Activated naive CD4-positive, alpha-beta T cell treated with anti-CD3 and anti-CD28 coated beads, Interleukin-2, amount 50 U/mL, for 24 hours (primary cell): ENCODE measurements around the gene PYCR2.
A peak's percentile ranks its signal among the peaks of the same experiment; 100 is the strongest.
"Not testable (repeated sequence)": the region's sequence is repeated elsewhere in the genome, so short reads cannot be mapped to it uniquely, and the experiment has no call there.

Source experiments
- H3K27ac Mint-ChIP-seq: one replicate; pipeline ENCODE4 v1.8.0; 2021; ENCODE audit warnings: mild to moderate bottlenecking, mixed read lengths
- H3K27me3 Mint-ChIP-seq: one replicate; pipeline ENCODE4 v1.8.0; 2021; ENCODE audit warnings: mixed read lengths
- H3K36me3 Mint-ChIP-seq: one replicate; pipeline ENCODE4 v1.8.0; 2021; ENCODE audit warnings: mixed read lengths
- H3K4me1 Mint-ChIP-seq: one replicate; pipeline ENCODE4 v1.8.0; 2021; ENCODE audit warnings: mixed read lengths
- H3K4me3 Mint-ChIP-seq: one replicate; pipeline ENCODE4 v1.8.0; 2021; ENCODE audit warnings: mild to moderate bottlenecking, mixed read lengths
- H3K9me3 Mint-ChIP-seq: one replicate; pipeline ENCODE4 v1.8.0; 2021; ENCODE audit warnings: mixed read lengths

Gene PYCR2

GRCh38 chr1:225891229-225891972, 32.6 kb downstream of the PYCR2 start:
- Mint-ChIP-seq H3K4me1 (peaks cover 45% of the 10 kb centered on the region), H3K36me3 (no peaks in the 10 kb centered on the region), H3K4me3 (no peak overlapping the region), H3K9me3 (no peaks in the 10 kb centered on the region), H3K27me3 (no peaks in the 10 kb centered on the region), H3K27ac (no peak overlapping the region)

GRCh38 chr1:225890346-225891228, 33.5 kb downstream of the PYCR2 start:
- no peaks in the 10 kb centered on the region for H3K9me3 Mint-ChIP-seq
- no peaks in the 10 kb centered on the region for H3K36me3 Mint-ChIP-seq
- no peak overlapping the region for H3K4me3 Mint-ChIP-seq
- no peaks in the 10 kb centered on the region for H3K27me3 Mint-ChIP-seq
- no peak overlapping the region for H3K27ac Mint-ChIP-seq
- H3K4me1 Mint-ChIP-seq = peaks cover 38% of the 10 kb centered on the region

- Mint-ChIP-seq H3K36me3 (no peaks in the 10 kb centered on the region), H3K4me1 (peaks cover 37% of the 10 kb centered on the region), H3K27ac (no peak overlapping the region), H3K9me3 (no peaks in the 10 kb centered on the region), H3K4me3 (no peak overlapping the region), H3K27me3 (no peaks in the 10 kb centered on the region)
Observed at GRCh38 chr1:225889743-225890142, 34.3 kb downstream of the PYCR2 start.

DNA sequence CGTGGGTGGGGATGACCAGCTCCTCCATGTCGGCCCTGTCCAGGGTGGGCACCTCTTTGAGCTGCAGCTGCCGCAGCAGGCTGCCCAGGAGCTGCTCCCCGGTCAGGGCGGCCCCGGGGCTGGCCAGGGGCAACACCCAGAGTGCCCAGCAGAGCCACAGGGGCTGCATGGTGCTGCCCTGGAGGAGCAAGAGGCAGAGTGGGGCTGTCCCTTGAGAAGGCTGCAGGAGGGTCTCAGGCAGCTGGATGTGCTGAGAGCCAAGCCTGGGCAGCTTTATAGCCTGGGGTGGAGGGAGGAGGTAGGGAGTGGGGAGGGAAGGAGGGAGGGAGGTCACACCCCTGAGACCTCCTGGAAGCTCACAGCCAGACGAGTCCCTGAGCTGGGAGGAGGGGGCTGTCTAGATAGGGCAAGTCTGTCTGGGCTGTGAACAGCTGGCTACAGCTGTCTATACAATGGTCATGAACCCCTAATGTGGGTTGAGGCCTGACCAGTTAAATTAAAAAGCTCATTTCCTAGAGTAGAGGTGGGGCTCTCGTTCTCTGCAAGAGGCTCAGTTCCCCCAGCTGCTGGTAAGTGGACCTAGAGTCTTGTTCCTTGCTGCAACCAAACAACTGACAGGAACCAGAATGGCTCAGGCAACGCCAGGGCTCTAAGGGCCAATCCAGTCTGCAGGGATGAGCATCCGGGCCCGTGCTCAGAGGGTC, 35.0 kb downstream of the PYCR2 start, which contains the start of gene LEFTY1:
Gene LEFTY1 (minus strand): TSS at position 249 of the 704 bp plus-strand sequence. CDS start 80 bp downstream, at position 169.
- Mint-ChIP-seq H3K4me3 (no peak within 1 kb of the TSS), H3K27me3 (no peaks in the 10 kb centered on the region), H3K4me1 (peaks cover 31% of the 10 kb centered on the region), H3K27ac (no peak within 1 kb of the TSS), H3K36me3 (no peaks in the 10 kb centered on the region), H3K9me3 (no peaks in the 10 kb centered on the region)

DNA sequence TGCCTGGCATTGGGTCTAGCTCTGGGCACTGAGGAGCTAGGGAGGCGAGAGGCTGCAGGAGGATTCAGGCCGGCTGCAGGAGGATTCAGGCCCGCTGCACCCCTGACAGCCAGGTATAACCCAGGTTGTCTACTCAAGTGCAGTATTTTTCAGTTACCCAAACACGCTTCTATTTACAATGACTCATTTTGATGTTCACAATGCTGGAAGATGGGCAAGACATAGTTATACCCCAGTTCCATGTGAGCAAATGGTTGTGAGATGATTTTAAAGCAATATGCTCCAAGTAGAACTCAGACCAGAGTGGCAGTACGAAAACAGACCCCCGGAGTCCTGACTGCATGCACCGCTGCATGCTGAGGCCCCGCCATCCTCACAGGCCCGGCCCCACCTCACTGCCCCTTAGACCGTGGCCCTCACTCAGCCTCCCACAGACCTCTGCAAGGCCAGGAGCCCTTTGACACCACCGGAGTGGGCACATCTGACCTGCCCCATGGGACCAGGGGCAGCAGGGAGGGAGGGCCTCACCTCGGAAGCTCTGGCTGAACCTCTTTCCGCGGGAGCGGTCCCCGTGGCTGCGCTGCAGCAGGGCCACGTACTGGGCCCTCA, 35.7 kb downstream of the PYCR2 start:
- no peak overlapping the region for H3K27ac Mint-ChIP-seq
- H3K9me3 Mint-ChIP-seq = no peaks in the 10 kb centered on the region
- H3K4me1 Mint-ChIP-seq = peaks cover 33% of the 10 kb centered on the region
- H3K27me3 Mint-ChIP-seq = no peaks in the 10 kb centered on the region
- H3K36me3 Mint-ChIP-seq = no peaks in the 10 kb centered on the region
- H3K4me3 Mint-ChIP-seq = no peak overlapping the region

DNA sequence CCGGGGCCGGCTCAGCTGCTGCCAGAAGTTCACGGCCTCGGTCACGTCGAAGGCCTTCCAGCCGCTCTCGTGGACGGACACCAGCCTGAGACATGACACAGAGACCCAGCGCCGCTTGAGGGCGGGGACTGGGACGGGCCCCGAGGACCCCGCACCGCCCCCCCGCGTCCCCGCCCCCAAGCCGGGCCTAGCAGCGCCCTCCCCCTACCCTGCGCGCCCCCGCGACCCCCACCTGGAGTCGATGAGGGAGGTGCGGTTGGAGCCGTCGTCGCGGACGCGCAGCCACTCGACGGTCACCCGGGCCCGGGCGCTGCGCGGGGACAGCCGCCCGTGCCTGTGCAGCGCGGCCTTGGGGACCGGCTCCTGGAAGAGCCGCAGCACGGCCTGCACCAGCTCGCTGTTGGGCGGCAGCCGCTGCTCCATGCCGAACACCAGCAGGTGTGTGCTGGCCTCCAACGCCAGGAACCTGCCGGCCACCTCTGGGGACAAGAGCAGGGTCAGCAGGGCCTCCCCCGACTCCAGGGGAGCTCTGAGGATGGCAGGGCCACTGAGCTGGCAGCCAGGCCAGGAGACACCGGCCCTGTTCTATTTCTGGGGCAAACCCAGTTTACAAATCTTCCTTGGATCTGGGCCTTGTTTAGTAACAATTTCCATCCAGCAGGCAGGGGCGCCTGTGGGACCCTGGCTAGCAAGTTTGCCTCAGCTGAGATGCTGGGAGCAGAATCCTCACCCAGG, 36.3 kb downstream of the PYCR2 start:
- not testable (repeated sequence) for H3K36me3 Mint-ChIP-seq, H3K27me3 Mint-ChIP-seq, H3K27ac Mint-ChIP-seq, H3K9me3 Mint-ChIP-seq, H3K4me3 Mint-ChIP-seq
- peaks cover 34% of the 10 kb centered on the region for H3K4me1 Mint-ChIP-seq

DNA sequence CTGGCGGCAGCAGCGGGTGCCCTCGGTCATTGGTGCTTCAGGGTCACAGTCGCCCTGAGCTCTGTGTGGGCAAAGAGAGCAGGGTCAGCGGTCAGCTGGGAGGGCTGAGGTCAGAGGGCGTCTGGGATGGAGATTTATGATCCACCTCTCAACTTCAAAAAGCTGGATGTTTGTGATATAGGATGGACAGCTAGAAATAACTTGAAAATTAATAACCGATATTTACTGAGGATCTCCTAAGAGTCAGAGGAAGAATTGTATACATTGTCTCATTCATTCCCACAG, 37.1 kb downstream of the PYCR2 start:
- H3K36me3 Mint-ChIP-seq = no peaks in the 10 kb centered on the region
- peaks cover 32% of the 10 kb centered on the region for H3K4me1 Mint-ChIP-seq
- H3K9me3 Mint-ChIP-seq = no peaks in the 10 kb centered on the region
- no peaks in the 10 kb centered on the region for H3K27me3 Mint-ChIP-seq
- no peak overlapping the region for H3K4me3 Mint-ChIP-seq
- H3K27ac Mint-ChIP-seq = no peak overlapping the region

- H3K9me3 Mint-ChIP-seq = no peaks in the 10 kb centered on the region
- no peaks in the 10 kb centered on the region for H3K36me3 Mint-ChIP-seq
- H3K4me3 Mint-ChIP-seq = no peak overlapping the region
- peaks cover 27% of the 10 kb centered on the region for H3K4me1 Mint-ChIP-seq
- no peaks in the 10 kb centered on the region for H3K27me3 Mint-ChIP-seq
- H3K27ac Mint-ChIP-seq = peak overlapping the region; percentile 55
Observed at GRCh38 chr1:225886159-225887029, 37.7 kb downstream of the PYCR2 start.

DNA sequence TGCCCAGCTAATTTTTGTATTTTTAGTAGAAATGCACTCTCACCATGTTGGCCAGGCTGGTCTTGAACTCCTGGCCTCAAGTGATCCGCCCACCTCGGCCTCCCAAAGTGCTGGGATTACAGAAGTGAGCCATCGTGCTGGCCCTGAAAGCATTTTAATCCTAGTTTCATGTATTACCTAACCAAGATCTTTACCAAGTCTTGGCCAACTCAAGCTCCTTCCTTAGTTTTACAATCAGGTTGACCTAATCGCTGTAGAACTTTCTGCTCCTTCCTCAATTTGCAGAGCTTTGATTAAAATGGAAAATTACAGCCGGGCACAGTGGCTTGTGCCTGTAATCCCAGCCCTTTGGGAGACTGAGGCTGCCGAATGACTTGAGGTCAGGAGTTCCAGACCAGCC, 38.7 kb downstream of the PYCR2 start:
- Mint-ChIP-seq H3K4me3 (no peak overlapping the region), H3K9me3 (no peaks in the 10 kb centered on the region), H3K4me1 (peaks cover 32% of the 10 kb centered on the region), H3K27me3 (no peaks in the 10 kb centered on the region), H3K36me3 (no peaks in the 10 kb centered on the region), H3K27ac (no peak overlapping the region)

DNA sequence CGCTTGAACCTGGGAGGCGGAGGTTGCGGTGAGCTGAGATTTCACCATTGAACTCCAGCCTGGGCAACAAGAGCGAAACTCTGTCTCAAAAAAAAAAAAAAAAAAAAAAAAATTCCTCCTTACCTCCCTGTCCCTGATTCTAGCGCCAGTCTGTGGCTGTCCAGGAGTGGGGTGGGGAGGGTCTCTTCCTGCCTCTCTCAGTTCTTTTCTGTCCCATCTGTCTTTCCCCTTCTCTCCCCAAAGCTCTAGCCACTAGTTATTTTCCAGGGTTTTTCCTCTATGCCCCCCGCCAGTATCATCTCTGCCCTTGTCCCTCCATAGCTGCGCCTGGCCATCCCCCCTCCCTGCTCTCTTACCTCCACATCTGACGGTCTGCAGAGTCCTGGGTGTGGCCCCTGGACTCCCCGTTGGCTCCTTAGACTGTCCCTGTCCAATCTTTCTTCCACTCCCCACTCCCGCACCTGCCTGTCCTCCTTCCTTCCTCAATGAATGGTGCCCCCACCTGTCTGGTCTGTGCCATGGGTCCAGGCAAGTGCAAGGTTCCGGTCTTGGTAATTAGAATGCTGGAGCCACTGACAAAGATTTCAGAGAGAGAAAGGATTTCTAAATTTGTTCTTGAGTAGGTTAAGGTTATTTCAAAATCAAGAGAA, 40.3 kb downstream of the PYCR2 start:
- H3K9me3 Mint-ChIP-seq = no peaks in the 10 kb centered on the region
- peak overlapping the region; percentile 30 for H3K27ac Mint-ChIP-seq
- peaks cover 42% of the 10 kb centered on the region for H3K4me1 Mint-ChIP-seq
- H3K27me3 Mint-ChIP-seq = no peaks in the 10 kb centered on the region
- no peaks in the 10 kb centered on the region for H3K36me3 Mint-ChIP-seq
- peak overlapping the region; percentile 87 for H3K4me3 Mint-ChIP-seq

GRCh38 chr1:225882694-225883615, 41.1 kb downstream of the PYCR2 start:
- Mint-ChIP-seq H3K9me3 (no peaks in the 10 kb centered on the region), H3K27me3 (no peaks in the 10 kb centered on the region), H3K36me3 (no peaks in the 10 kb centered on the region), H3K4me3 (peak overlapping the region; percentile 87), H3K4me1 (peaks cover 47% of the 10 kb centered on the region), H3K27ac (peak overlapping the region; percentile 89)

GRCh38 chr1:225881959-225882693, 41.9 kb downstream of the PYCR2 start, which contains the start of gene TMEM63A:
TSS of gene TMEM63A (minus strand) at chr1:225882380. CDS start at chr1:225877580, 4,800 bp downstream.
- peak within 1 kb of the TSS; percentile 89 for H3K27ac Mint-ChIP-seq
- no peaks in the 10 kb centered on the region for H3K36me3 Mint-ChIP-seq
- peaks cover 55% of the 10 kb centered on the region for H3K4me1 Mint-ChIP-seq
- H3K9me3 Mint-ChIP-seq = no peaks in the 10 kb centered on the region
- peak within 1 kb of the TSS; percentile 87 for H3K4me3 Mint-ChIP-seq
- no peaks in the 10 kb centered on the region for H3K27me3 Mint-ChIP-seq
